ENCODE data around the gene PKP1.

The PKP1 gene

GRCh38 chr1:201335901-201336300 is 52.6 kb downstream of the PKP1 start (continued):
- TF ChIP-seq ZNF280D (tag by site-specific recombination; IDR thresholded peaks at IDR 0.05) = no peak
- no peak for TF ChIP-seq ZNF623 (tag by site-specific recombination; IDR thresholded peaks at IDR 0.05)
- no peak for TF ChIP-seq KLF16 (tag by site-specific recombination; IDR thresholded peaks at IDR 0.05)
- TF ChIP-seq KLF7 (tag by site-specific recombination; IDR thresholded peaks at IDR 0.05; ENCODE audit: borderline replicate concordance) = no peak

GRCh38 chr1:201336711-201337450 is 53.6 kb downstream of the PKP1 start:
- no peaks in the 10 kb centered on the region for H3K36me3 ChIP-seq (ENCODE audit: control insufficient read depth in 2 of 2, insufficient read depth in 1 of 2, low read length in 2 of 2)
- H3K4me1 ChIP-seq (ENCODE audit: control insufficient read depth, insufficient read depth, low read length) = no peaks in the 10 kb centered on the region
- H3K27ac ChIP-seq (ENCODE audit: extremely low read depth, low read depth, low read length) = no peak overlapping the region
- no peaks in the 10 kb centered on the region for H3K9me3 ChIP-seq (ENCODE audit: control insufficient read depth, insufficient read depth, low read depth, low read length)
- no peak for TF ChIP-seq ZNF530 (tag by site-specific recombination; IDR thresholded peaks at IDR 0.05; ENCODE audit: low read depth)
- no peak for TF ChIP-seq PRDM6 (tag by site-specific recombination; IDR thresholded peaks at IDR 0.05)
- TF ChIP-seq SALL2 (tag by site-specific recombination; IDR thresholded peaks at IDR 0.05; ENCODE audit: borderline replicate concordance) = no peak
- TF ChIP-seq MZF1 (tag by site-specific recombination; IDR thresholded peaks at IDR 0.05; ENCODE audit: borderline replicate concordance) = no peak
- no peak for TF ChIP-seq BCL6B (tag by site-specific recombination; IDR thresholded peaks at IDR 0.05)
- no peak overlapping the region for H3K4me3 ChIP-seq (ENCODE audit: low read depth, low read length)
- ChIA-PET POLR2A (no interaction called here), CTCF (interaction anchor here (4.0 kb wide), 1 partner anchor 10 kb away, joined by 18 read pairs; no protein-coding TSS in a partner anchor)

- Histone ChIP-seq H3K9me3 (ENCODE audit: control insufficient read depth, insufficient read depth, low read depth, low read length) (no peaks in the 10 kb centered on the region), H3K27ac (ENCODE audit: extremely low read depth, low read depth, low read length) (no peak overlapping the region), H3K4me3 (ENCODE audit: low read depth, low read length) (no peak overlapping the region), H3K36me3 (ENCODE audit: control insufficient read depth in 2 of 2, insufficient read depth in 1 of 2, low read length in 2 of 2) (no peaks in the 10 kb centered on the region), H3K4me1 (ENCODE audit: control insufficient read depth, insufficient read depth, low read length) (no peaks in the 10 kb centered on the region)
- ChIA-PET CTCF (no interaction called here), POLR2A (no interaction called here)
- no peak for TF ChIP-seq ZSCAN18 (tag by site-specific recombination; IDR thresholded peaks at IDR 0.05)
- TF ChIP-seq HOXC10 (CRISPR knock-in tag; IDR thresholded peaks at IDR 0.05) = no peak
- TF ChIP-seq ZNF133 (tag by site-specific recombination; IDR thresholded peaks at IDR 0.05) = peak; percentile 95
- TF ChIP-seq SETDB1 (IDR thresholded peaks at IDR 0.05; ENCODE audit: insufficient read length, low read length) = peak; percentile 72
- no peak for TF ChIP-seq ZNF529 (tag by site-specific recombination; IDR thresholded peaks at IDR 0.05; ENCODE audit: insufficient replicate concordance)
- TF ChIP-seq KLF7 (tag by site-specific recombination; IDR thresholded peaks at IDR 0.05; ENCODE audit: borderline replicate concordance) = no peak
Observed at GRCh38 chr1:201341377-201341776, 58.1 kb downstream of the PKP1 start.

All from HEK293 (cell line).